BE2C (cell line): ENCODE data around the gene CDKN3.

Source experiments
- DNase-seq: peaks from one replicate; pipeline ENCODE4 v3.0.0-alpha.2; 2020
- H3K27me3 ChIP-seq: fragments of 250-450 bp; sonication (Bioruptor Pico); 2 replicates; pipeline ENCODE4 v1.5.1; 2020; ENCODE audit warnings: mild to moderate bottlenecking
- H3K36me3 ChIP-seq: fragments of 250-450 bp; sonication (Bioruptor Pico); 2 replicates; pipeline ENCODE4 v1.5.1; 2020; ENCODE audit warnings: mild to moderate bottlenecking
- H3K4me1 ChIP-seq: fragments of 250-450 bp; sonication (Bioruptor Pico); 2 replicates; pipeline ENCODE4 v1.5.1; 2020
- H3K4me3 ChIP-seq: 2 replicates; pipeline ENCODE4 v1.5.1; 2011; ENCODE audit warnings: low read depth, low read length
- H3K9me3 ChIP-seq: fragments of 250-450 bp; sonication (Bioruptor Pico); 2 replicates; pipeline ENCODE4 v1.5.1; 2020
- TF ChIP-seq, protein P1 (sequence below): IDR thresholded peaks from 2 replicates; pipeline ENCODE4 v1.5.1; 2012; ENCODE audit warnings: mild to moderate bottlenecking, low read depth, low read length

CDKN3 gene

GRCh38 chr14:54350203-54350602, 46.6 kb upstream of the CDKN3 start:
- Histone ChIP-seq H3K4me1 (no peaks in the 10 kb centered on the region), H3K27me3 (peaks cover 5% of the 10 kb centered on the region; the same call in 1 of the 2 replicates), H3K9me3 (no peaks in the 10 kb centered on the region), H3K4me3 (no peak overlapping the region), H3K36me3 (no peaks in the 10 kb centered on the region)
- TF ChIP-seq, protein P1, sequence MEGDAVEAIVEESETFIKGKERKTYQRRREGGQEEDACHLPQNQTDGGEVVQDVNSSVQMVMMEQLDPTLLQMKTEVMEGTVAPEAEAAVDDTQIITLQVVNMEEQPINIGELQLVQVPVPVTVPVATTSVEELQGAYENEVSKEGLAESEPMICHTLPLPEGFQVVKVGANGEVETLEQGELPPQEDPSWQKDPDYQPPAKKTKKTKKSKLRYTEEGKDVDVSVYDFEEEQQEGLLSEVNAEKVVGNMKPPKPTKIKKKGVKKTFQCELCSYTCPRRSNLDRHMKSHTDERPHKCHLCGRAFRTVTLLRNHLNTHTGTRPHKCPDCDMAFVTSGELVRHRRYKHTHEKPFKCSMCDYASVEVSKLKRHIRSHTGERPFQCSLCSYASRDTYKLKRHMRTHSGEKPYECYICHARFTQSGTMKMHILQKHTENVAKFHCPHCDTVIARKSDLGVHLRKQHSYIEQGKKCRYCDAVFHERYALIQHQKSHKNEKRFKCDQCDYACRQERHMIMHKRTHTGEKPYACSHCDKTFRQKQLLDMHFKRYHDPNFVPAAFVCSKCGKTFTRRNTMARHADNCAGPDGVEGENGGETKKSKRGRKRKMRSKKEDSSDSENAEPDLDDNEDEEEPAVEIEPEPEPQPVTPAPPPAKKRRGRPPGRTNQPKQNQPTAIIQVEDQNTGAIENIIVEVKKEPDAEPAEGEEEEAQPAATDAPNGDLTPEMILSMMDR: no peak
- no peak for DNase-seq

DNA sequence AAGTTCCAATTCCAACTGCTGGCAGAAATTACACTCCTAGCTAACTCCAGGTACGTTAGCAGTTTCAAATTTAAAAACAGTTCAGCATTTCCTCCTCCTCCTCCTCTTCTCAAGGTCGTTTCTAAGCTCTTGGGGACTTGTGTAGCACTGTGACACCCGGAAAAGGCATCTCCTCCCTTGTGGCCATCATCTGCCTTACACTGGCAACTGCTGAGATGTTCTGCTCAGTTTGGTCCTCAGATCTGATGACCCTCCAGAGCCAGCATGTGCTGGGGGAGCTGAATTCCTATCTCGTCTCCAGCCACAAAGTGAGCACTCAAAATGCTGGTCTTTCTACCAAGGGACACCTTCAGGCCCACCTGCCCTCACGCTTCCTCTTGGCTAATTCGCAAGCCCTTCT, 43.5 kb upstream of the CDKN3 start:
- H3K9me3 ChIP-seq: no peaks in the 10 kb centered on the region
- H3K27me3 ChIP-seq: peaks cover 8% of the 10 kb centered on the region
- H3K4me1 ChIP-seq: no peaks in the 10 kb centered on the region
- no peaks in the 10 kb centered on the region for H3K36me3 ChIP-seq
- TF ChIP-seq, protein P1: no peak
- no peak overlapping the region for H3K4me3 ChIP-seq
- no peak for DNase-seq

DNA sequence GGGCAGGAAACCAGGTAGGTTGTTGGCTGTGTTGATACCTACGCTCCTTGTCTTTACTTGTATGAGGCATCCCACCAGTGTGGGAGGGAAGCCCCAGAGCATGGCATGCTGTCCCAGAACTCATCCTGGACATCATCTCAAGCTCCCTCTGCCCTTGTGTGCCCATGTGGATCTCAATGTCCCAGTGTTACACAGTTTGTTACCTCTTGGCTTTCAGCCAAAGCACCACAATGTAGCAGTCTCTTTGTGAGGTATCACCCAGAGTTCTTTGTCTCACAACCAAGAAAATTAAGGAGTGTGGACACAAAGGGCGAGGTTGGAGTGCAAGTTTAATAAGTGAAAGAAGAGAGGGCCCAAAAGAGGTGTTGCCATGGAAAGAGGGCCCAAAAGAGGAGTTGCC, 43.1 kb upstream of the CDKN3 start:
- H3K27me3 ChIP-seq: peaks cover 12% of the 10 kb centered on the region
- no peak for DNase-seq
- no peaks in the 10 kb centered on the region for H3K4me1 ChIP-seq
- H3K36me3 ChIP-seq: no peaks in the 10 kb centered on the region
- TF ChIP-seq, protein P1: no peak
- H3K9me3 ChIP-seq: no peaks in the 10 kb centered on the region
- no peak overlapping the region for H3K4me3 ChIP-seq

DNA sequence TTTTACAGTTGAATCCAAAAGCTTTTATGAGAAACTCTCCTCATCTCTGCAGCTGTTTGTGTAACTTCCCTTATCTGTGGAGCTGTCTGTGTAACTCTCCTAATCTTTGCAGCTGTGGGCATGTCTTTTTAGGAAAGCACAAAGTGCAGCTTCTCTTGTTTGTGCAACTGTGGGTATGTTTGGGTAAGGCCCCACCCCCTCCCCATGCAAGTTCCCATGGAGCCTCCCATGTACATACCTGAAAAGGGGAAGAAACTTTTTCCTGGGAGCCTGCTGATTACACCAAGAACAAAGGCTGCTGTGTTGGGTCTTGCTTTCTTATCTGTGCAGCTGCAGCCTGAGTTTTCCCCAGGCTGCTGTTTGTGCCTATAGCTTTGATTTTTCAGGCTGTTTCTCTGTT, 42.7 kb upstream of the CDKN3 start:
- TF ChIP-seq, protein P1: no peak
- Histone ChIP-seq H3K4me1 (no peaks in the 10 kb centered on the region), H3K4me3 (no peak overlapping the region), H3K36me3 (no peaks in the 10 kb centered on the region), H3K9me3 (no peaks in the 10 kb centered on the region), H3K27me3 (peaks cover 16% of the 10 kb centered on the region)
- DNase-seq: no peak

- no peaks in the 10 kb centered on the region for H3K9me3 ChIP-seq
- H3K27me3 ChIP-seq: peaks cover 21% of the 10 kb centered on the region
- DNase-seq: no peak
- TF ChIP-seq, protein P1: no peak
- H3K4me1 ChIP-seq: no peaks in the 10 kb centered on the region
- no peak overlapping the region for H3K4me3 ChIP-seq
- no peaks in the 10 kb centered on the region for H3K36me3 ChIP-seq
These were observed 41.7 kb upstream of the CDKN3 start for GRCh38 chr14:54354968-54355641.

DNA sequence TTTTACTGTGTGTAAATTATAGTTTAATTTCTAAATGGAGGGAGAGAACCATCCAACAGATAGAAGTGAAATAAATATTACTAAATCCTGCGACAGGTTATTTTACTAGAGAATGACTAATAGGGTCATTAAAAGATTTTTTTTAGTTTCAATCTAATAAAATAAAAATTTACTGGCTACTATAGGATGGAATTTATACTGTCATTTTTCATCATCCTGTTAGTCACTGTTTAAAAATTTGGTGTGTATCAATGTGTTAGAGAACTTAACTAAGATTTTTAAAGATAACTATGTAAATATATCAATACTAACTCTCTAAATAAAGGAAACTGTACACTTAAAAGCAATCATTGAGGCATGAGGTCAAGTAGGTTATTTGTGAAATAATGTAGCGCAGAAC, 41.1 kb upstream of the CDKN3 start:
- TF ChIP-seq, protein P1: no peak
- no peak for DNase-seq

More for the DNA sequence above, 41.1 kb upstream of the CDKN3 start:
- H3K27me3 ChIP-seq: peaks cover 20% of the 10 kb centered on the region
- H3K4me3 ChIP-seq: no peak overlapping the region
- no peaks in the 10 kb centered on the region for H3K4me1 ChIP-seq
- H3K9me3 ChIP-seq: no peaks in the 10 kb centered on the region
- H3K36me3 ChIP-seq: no peaks in the 10 kb centered on the region
